NCI-H2196 treated with DMSO at 0.1 percent for 48 hours (cell line): ENCODE results near the gene TTLL9.
"Not testable (repeated sequence)": the region's sequence is repeated elsewhere in the genome, so short reads cannot be mapped to it uniquely, and the experiment has no call there.

Experiments
- DNase-seq: peaks from one replicate; lab custom pipeline; 2025; ENCODE audit not compliant: unreplicated experiment; lab: John Stamatoyannopoulos, UW

The TTLL9 gene

GRCh38 chr20:31917962-31918412 lies 47.6 kb downstream of the TTLL9 start:
- not testable (repeated sequence) for DNase-seq

DNA sequence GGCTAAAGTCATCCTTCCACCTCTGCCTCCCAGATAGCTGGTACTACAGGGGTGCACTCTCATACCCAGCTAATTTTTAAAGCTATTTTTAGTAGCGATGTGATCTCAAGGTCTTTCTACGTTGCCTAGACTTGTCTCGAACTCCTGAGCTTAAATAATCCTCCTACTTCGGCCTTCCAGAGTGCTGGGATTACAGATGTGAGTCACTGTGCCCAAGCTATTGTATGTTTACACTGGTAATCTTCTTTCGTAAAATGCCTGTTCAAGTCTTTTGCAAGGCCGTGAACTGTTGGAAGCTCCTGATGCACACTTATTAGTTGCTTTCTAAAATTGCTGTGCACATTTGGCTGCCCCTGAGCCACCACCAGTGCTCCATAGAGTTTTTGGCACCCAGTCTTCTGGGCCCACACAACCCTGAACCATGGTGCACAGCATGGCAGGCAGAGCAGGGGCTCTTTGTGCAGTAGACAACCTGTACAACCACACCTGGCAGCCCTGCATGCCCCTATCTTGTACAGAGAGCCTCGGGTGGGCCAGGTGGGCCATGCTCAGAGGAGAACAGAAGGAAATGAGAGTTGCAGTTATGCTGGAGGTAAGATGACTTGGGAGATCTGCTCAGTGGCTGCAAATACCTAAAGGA lies 48.2 kb downstream of the TTLL9 start:
- no peak for DNase-seq

GRCh38 chr20:31919410-31920155 lies 49.1 kb downstream of the TTLL9 start:
- no peak for DNase-seq

GRCh38 chr20:31920275-31920855 lies 49.9 kb downstream of the TTLL9 start:
- no peak for DNase-seq

DNA sequence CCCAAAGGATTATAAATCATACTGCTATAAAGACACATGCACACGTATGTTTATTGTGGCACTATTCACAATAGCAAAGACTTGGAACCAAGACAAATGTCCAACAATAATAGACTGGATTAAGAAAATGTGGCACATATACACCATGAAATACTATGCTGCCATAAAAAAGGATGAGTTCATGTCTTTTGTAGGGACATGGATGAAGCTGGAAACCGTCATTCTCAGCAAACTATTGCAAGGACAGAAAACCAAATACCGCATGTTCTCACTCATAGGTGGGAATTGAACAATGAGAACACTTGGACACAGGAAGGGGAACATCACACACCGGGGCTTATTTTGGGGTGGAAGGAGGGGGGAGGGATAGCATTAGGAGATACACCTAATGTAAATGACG lies 51.0 kb downstream of the TTLL9 start:
- not testable (repeated sequence) for DNase-seq

- no peak for DNase-seq
Observed at GRCh38 chr20:31922181-31922580, 51.7 kb downstream of the TTLL9 start.

DNA sequence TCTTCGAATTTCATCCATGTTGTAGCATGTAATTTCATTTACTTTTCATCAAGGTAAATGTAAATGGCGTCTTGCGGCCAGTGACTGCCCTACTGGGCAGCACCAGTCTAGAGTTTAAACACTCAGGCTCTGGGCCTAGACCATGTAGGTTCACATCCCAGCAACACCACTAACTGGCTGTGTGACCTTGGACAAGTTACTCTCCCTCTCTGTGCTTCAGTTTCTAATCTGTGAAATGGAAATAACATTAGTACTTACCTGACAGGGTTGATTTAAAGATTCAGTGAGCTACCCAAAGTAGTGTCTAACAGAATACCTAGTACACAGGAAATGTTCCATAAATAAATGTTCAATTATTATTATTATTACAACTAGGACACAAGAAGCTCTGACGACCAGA lies 52.2 kb downstream of the TTLL9 start:
- DNase-seq, result no peak

DNA sequence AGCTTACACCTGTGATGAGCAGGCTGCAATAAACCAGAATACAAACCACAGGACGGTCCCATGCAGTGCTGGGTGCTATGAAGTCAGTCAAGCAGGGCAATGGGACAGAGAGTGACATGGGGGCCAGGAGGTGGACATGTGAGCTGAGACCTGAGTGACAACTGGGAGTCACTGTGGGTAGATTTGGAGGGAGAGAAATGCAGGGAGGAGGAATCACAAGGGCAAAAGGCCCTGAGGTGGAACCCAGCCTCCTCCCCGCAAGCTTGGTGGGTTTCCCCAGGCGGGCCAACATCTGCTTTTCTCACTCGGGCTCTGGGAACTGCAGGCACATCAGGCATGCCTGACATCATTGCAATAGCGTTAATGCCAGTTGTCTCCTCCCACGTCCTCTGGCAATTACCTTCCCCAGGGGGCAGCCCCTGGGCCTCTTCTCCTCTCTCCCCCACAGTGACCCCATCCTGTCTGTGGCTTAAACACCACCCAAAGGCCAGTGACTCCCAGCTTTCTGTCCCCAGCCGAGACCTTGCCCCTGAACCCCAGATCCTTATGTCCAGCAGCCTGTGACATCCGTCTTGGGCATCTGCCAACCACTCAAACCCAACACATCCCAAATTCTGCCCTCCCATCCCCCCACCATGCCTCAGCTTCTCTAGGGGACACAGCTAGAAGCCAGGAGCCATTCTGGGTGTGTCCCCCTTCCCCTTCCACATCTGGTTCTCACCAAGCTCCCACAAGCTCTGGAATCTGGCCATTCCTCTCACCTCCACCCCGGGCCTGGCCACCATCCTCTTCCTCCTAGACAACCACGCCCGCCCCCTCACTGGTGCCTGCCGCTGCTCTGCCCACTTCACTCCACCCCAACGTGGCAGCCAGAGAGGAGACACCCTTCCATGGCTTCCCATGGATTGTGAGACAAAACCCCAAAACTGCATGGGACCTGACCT lies 53.2 kb downstream of the TTLL9 start:
- no peak for DNase-seq

DNA sequence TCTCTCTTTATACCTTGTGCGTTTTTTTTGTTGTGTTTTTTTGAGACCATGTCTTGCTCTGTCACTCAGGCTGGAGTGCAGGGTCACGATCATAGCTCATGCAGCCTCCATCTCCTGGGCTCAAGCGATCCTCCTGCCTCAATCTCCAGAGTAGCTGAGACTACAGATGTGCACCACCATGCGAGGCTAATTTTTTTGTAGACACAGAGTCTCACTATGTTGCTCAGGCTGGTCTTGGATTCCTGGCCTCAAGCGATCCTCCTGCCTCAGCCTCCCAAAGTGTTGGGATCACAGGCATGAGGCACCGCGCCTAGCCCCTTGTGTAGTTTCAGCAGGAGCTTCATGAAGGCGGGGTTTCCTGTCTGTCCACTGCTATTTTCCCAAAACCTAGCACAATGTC lies 54.1 kb downstream of the TTLL9 start:
- no peak for DNase-seq

DNA sequence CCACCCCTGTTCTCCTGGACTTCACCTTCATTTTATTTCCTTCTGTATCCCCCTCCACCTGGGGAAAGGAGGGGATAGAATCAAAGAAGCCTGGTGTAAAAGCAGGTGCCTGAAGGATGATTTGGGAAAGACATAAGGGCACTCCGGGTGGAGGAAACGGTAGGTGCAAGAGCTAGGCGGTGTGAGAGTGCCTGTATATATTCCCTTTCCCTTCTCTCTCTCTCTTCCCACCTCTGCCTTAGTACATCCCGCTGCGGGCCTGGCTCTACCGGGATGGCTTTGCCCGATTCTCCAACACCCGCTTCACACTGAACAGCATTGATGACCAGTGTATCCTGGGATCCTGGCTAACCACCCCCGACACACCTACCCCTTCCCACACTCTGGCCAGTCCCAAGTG lies 55.2 kb downstream of the TTLL9 start:
- DNase-seq, result no peak

DNA sequence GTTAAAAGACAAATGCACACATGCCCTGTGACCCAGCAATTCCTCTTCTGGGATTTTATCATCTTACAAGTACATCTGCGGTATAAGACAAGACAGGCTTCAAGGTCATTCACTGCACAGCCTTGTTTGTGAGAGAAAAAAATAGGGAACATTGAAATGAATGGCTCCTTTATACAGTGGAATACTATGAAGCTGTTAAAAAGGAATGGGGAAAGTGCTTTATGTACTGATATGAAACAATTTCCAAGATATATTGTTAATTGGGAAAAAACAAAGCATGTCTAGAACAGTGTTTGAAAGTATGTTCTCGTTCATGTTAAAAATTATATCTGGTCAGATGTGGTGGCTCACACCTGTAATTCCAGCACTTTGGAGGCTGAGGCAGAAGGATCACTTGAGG lies 56.1 kb downstream of the TTLL9 start:
- no peak for DNase-seq

DNA sequence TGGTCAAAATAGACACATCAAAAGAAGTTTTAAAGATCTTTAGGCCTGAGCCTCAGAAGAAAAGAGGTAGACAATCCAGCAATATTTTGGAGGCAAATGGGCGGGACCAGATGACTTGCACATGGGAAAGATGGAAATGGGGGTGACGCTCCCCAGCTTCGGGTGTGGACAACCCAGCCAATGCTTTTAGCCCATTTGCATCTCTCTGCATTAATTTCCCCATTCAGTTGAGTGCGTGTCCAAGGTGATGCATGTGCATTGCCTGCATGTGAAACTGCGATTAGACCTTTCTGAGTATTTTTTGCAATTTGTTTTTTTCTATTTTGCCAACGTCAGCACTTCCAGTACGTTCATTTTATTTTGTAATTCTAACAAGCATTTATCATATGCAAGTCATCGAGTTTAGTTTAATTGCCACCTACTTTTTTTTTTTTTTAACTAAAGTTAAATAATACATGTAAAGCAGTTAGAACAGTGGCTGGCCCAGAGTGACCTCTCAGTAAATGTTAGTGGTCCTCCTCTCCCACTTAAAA lies 57.3 kb downstream of the TTLL9 start:
- no peak for DNase-seq

- not testable (repeated sequence) for DNase-seq
Observed at GRCh38 chr20:31929631-31930030, 59.2 kb downstream of the TTLL9 start.

DNA sequence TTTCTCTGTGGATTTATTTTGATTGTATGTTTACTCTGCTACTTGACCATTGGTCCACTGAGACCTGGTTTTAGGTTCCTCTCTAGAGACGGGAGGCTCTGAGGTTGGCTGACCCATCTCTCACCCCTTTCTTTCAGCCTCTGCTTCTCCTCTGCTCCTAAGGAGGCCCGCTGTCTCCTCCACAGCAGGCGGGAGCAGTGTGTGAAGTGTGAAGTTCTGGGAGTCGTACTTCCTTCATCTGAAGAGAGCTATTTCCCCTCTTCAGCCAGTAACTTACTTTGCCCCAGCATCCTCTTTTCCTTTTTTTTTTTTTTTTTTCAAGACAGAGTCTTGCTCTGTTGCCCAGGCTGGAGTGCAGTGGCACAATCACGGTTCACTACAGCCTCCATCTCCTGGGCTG lies 60.3 kb downstream of the TTLL9 start:
- DNase-seq, result no peak

DNA sequence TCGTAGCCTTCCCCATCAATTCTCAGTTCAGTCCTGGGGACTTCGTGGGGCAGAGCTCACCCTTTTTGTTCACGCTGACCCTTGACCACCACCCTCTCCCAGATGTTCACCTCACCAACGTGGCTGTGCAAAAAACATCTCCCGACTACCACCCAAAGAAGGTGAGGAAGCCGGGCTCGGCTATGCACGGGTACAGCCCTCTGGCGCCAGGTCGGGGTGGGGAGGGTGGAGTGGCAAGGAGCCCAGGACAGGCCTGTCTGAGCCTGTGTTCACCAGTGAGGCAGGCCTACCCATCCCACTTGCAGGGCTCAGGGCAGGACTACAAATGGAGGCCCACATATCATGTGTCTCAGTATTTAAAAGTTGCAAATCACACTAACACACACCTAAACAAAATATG lies 63.3 kb downstream of the TTLL9 start:
- DNase-seq, result no peak

DNA sequence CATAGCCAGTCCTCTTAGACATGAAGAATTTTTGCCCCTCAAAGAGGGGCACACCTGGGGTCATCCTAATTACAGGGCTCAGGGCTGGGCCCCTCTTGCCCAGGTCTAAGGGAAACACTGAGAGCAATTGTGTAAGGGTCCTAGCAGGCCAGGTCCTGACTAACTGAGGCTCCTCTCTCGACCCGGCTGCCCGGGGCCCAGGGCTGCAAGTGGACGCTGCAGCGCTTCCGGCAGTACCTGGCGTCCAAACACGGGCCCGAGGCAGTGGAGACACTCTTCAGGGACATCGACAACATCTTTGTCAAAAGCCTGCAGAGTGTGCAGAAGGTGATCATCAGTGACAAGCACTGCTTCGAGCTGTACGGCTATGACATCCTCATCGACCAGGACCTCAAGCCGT lies 64.1 kb downstream of the TTLL9 start:
- no peak for DNase-seq

- no peak for DNase-seq
Observed at GRCh38 chr20:31934968-31935764, 64.7 kb downstream of the TTLL9 start.

- no peak for DNase-seq
Observed at GRCh38 chr20:31936420-31936819, 66.0 kb downstream of the TTLL9 start.

DNA sequence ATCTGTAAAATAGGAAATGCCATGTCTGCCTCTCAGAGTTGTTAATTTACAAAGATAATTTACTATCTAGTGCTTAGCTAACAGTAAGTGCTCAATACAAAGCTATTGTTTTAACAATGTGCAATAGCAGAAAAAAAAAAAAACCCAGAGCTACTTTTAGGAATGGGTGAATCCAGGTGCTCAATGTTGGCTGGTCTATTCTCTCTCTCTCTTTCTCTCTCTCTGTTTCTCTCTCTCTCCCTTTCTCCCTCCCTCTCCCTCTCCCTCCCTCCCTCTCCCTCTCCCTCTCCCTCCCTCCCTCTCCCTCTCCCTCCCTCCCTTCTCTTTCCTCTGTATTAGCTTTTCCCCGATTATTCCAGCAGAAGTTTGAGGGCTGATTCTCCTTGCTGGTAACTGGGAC lies 67.4 kb downstream of the TTLL9 start:
- no peak for DNase-seq

GRCh38 chr20:31939661-31940060 lies 69.2 kb downstream of the TTLL9 start:
- no peak for DNase-seq
